Glomerular visceral epithelial cell (primary cell): ENCODE results near the gene USP7.
"Not testable (repeated sequence)": the region's sequence is repeated elsewhere in the genome, so short reads cannot be mapped to it uniquely, and the experiment has no call there.

Experiments
- DNase-seq: peaks from one replicate; pipeline ENCODE4 v3.0.0-alpha.2; 2016; ENCODE audit errors: extremely low spot score

The USP7 gene

GRCh38 chr16:8972843-8973586 lies 9.3 kb upstream of the USP7 start:
- no peak for DNase-seq

GRCh38 chr16:8971416-8971815 lies 7.7 kb upstream of the USP7 start:
- DNase-seq = no peak

DNA sequence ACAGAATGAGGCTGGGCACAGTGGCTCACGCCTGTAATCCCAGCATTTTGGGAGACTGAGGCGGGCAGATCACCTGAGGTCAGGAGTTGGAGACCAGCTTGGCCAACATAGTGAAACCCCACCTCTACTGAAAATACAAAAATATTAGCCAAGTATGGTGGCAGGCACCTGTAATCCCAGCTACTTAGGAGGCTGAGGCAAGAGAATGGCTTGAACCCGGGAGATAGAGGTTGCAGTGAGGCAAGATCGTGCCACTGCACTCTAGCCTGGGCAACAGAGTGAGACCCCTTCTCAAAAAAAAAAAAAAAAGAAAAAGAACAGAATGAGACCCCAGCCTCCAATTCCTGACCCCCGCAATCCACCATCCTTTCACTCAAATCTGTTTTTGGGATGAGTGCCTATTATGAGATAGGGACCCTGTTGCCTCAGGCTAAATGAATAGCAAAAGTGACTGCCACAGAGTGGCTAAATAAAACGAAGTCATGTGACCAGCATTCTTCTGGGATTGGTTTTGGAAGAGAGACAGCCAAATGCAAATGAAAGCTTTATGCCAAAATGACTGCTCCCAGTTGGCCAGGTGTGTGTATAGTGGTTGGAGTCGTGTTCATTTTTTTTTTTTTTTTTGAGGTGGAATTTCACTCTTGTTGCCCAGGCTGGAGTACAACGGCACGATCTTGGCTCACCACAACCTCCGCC lies 5.6 kb upstream of the USP7 start:
- not testable (repeated sequence) for DNase-seq

GRCh38 chr16:8968054-8968453 lies 4.3 kb upstream of the USP7 start:
- not testable (repeated sequence) for DNase-seq

DNA sequence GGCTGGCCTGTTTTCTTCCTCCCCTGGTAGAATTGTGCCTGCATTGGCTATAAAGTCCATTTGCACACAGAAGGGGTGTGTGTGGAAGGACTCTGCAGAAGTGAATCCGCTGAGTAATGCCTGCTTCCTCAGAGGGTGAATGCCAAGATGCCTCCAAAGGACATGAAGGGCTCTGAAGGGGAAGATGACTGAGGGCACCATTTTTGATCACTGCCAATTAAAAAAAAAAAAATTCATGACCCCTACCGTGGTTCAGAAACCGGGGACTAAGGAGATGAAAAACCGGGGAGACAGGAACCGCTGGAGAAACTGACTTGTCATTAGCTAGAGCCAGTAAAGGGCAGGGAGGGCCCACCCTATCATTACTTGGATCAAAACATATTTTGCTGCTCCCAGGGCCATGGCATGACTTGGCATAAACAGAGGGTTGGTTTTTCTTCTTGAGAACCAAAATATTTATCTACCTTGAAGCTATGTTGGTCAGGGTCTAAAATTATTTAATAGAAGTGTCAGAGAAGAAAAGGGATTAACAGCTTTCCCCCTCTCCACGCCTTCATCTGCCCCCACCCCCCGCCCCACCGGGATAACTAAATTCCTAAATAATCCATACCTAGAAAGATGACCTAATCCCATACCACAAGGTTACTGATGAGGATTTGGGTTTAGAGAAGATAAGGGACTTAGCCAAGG lies 3.6 kb upstream of the USP7 start:
- DNase-seq = no peak

DNA sequence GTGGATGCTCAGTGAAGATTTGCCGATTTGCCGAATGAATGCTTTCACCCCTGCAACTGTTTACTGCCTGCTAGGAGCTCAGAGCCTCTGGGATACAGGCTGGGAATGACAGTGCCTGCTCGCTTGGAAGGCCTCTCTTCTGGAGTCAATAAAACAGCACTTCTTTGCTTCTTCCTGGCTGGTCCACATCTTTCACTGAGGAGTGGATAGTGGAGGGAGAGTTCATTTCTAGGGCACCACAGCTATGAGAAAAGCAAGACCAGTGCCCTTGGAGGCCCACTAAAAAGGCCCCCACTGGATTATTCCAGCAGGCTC lies 3.1 kb upstream of the USP7 start:
- no peak for DNase-seq

- DNase-seq = no peak
Observed at GRCh38 chr16:8964462-8964861, 756 bp upstream of the USP7 start.

- DNase-seq = peak; percentile 13
Observed at GRCh38 chr16:8963010-8963820, 491 bp downstream of the USP7 start.

DNA sequence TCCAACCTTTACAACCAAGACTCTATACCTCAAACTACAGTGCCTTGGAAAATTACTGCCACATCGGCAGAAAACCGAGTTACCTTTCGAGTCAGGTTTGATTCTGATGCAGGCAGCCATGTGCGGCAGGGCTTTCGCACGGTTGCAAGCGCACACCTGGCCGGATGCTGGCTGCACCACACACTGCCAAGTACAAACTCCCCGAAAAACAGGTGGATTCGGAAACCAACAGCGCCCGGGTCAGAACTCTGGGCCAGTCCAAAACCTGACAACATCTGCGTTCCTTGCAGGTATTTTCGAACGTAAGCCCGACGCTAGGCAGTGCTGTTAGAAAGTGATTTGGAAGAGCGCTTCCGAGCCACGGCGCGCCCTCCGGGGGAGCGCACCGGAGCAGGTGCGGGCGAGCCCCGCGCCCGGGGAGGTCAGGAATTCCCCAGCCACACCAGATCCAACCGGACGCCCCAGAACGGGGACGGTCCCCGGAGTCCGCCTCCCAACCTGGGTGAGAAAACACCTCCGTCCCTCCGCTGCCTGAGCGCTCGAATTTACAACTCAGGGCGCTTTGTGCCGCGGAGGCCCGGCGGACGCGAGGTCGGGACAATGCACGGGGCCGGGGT lies 1.2 kb downstream of the USP7 start:
- peak; percentile 8 for DNase-seq

DNA sequence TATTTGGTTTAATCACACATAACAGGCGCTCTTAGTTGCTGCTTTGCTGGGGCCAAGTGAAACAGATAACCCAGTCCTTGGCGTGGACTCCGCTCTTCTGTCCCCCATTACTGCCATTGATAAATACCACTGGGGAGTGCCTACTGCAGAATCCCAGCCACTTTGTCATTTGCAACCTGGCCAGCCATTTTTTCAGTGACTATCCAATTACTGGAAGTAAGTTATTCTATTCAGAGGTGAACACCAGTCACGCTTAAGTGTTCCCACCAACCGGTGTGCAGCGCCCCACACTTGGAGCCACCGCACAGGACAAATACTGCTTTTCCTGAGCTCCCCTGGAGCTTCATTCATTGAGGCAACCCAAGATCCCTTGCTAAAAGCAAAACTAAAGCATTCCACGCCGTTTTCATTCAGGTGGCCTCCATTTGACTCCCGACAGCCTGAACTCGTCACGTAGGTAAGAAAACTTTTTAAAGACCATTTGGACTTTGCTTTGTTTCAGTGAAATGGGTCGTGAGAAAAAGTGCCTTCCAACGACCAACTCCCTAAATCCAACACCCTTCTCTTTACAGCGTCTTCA lies 1.8 kb downstream of the USP7 start:
- peak; percentile 15 for DNase-seq

DNA sequence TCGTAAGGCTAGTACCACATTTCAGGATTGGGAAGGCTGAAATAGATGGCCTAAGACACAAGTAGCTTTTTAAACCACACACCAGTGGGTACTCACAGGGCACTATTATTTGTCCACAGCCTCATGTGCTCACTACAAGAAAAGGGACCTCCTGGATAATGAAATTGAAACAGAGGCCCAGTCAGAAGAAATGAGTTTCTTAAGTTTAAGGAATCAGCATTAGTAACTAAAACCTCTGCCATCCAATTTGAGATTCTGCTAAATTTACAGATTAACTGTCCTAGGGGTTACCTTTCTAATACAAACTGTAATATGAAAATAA lies 3.0 kb downstream of the USP7 start:
- DNase-seq = no peak

GRCh38 chr16:8959921-8960787 lies 3.6 kb downstream of the USP7 start:
- no peak for DNase-seq

DNA sequence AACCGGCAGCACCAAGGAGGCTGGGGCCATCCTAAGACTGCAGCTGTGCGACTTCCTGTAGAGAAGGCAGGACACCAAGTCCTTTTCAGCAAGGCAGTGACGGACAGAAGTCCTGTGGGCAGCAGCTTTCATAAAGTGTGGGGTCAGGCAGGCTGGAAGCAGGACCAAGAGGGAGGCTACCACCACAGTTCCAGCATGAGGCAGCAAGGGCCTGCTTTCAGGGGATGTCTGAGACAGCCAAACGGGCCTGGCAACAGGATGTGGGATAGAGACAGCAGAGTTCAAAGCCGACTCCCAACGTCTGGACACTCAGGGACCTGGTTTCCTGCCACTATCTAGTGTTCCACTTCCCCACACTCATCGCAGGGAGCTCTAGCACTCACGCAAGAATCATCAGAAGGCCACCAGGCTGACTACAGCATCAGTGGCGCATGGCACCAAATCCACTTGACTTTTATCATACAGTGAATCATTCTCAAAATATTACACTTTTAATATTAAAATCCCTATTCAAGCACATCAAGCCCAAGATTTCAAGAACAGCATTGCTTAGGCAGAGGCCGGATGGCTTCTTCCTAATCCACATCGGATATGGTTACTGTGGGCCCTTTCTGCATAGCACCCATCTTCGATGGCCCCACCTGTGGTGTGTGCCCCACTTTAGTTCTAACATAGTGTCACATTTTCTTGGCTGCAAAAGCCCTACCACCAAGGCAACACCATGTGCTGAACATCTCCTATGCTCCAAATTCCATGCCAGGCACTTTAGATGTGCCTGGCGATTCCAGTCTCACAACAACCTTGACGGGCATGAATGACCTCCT lies 5.2 kb downstream of the USP7 start:
- DNase-seq = peak; percentile 45

DNA sequence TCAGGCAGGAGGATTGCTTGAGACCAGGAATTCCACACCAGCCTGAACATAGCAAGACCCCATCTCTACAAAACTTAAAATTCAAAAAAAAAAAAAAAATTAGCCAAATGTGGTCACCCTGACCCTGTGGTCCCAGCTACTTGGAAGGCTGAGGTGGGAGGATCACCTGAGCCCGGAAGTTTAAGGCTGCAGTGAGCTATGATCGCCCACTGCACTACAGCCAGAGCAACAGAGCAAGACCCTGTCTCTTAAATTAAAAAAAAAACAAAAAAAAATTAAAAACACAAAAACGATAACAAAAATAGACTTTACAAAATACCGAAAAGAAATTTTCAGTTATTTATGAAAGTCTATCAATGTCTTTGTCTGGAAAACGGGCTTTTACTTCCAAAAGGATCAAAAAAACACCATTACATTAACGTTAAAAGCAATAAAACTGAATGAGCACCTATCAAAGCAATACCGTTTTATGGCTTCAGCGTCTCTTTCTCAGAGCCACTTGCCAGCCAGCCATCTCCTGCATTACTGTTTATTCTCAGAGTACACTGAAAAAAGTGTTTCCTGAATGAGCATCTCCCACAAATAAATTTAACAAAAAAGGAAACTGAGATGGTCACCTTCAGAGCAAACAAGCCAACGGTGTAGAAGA lies 6.1 kb downstream of the USP7 start:
- no peak for DNase-seq

GRCh38 chr16:8957063-8957397 lies 6.7 kb downstream of the USP7 start:
- no peak for DNase-seq

DNA sequence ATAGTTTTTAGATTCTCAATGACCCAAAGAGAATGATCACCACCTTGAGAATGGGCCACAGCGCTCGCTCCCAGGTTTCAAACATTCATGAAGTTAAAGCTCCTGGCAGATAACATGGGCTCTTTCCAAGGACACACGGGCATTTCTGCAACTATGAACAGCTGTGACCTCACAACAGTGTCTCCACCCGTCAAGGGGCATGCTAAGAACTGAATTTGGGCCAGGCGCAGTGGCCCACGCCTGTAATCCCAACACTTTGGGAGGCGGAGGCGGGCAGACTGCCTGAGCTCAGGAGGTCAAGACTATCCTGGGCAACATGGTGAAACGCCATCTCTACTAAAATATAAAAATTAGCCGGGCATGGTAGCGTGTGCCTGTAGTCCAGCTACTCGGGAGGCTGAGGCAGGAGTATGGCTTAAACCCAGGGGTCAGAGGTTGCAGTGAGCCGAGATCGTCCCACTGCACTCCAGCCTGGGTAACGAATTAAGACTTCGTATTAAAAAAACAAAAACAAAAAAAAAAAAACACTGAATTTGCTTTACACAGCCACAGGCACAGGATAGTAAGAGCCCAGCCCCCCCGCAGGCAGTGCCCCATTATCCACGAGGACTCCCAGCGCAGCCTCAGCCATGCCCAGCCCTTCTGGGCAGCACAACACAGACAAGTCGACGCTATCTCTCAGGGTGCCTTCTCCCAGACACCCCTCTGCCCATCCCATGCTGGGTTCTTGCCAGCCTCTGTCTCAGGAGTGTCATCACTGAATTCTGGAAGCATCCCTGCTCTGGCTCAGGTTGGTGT lies 7.2 kb downstream of the USP7 start:
- no peak for DNase-seq

DNA sequence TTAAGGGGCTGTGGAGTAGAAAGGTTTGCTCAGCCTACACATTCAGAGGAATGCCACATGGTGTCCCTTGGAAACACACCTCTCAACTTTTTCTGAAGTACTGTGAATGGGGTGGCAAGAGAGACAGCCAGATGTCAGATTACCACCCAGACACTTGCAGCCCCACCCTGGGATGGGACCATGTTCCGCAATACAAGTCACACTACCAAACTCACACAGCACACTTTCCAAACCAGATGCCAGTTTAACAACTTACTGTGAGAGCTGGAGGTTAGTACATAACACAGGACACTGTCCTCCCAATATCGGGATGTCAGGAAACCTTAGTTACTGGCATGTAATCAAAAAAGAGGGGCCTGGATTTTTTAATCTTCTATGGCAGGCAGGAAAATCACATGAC lies 7.9 kb downstream of the USP7 start:
- DNase-seq = no peak

DNA sequence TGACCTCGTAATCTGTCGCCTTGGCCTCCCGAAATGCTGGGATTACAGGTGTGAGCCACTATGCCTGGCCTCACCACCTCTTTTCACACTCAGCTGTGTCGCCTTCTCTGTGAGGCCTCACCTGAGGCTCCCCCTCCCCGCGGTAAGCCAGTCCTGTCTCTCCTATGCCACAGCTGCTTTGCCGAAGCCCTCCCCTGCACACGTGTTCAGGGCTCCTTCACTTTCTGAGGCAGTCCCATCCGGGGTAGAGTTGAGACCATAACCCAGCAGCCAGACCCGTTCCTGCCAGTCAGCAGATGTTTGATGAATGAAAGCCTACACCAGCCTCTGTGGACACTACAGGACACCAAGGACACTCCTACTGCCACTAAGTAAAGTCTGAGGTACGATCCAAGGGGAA lies 10.6 kb downstream of the USP7 start:
- DNase-seq = no peak
